HEK293 (cell line): Measurements from ENCODE around the gene KIAA0753.

Experiments used
- FEZF1 ChIP-seq: fragments of 450-650 bp; formaldehyde crosslinking; IDR thresholded peaks from 2 replicates; pipeline ENCODE4 v1.5.1; 2016; ENCODE audit warnings: missing biosample characterization, missing genetic modification characterization
- GLI4 ChIP-seq: fragments of 450-650 bp; formaldehyde crosslinking; IDR thresholded peaks from 2 replicates; pipeline ENCODE4 v1.5.1; 2016; ENCODE audit warnings: missing biosample characterization, missing genetic modification characterization
- KLF9 ChIP-seq: fragments of 450-650 bp; formaldehyde crosslinking; IDR thresholded peaks from 2 replicates; pipeline ENCODE4 v1.5.1; 2016; ENCODE audit warnings: missing biosample characterization, missing genetic modification characterization, low read depth
- MYNN ChIP-seq: fragments of 450-650 bp; formaldehyde crosslinking; IDR thresholded peaks from 2 replicates; pipeline ENCODE4 v1.5.1; 2016; ENCODE audit warnings: missing biosample characterization, missing genetic modification characterization, borderline replicate concordance
- REPIN1 ChIP-seq: fragments of 450-650 bp; formaldehyde crosslinking; IDR thresholded peaks from 2 replicates; pipeline ENCODE4 v1.5.1; 2017; ENCODE audit warnings: missing biosample characterization, missing genetic modification characterization, low read depth
- SP7 ChIP-seq: fragments of 450-650 bp; formaldehyde crosslinking; IDR thresholded peaks from 2 replicates; pipeline ENCODE4 v1.5.1; 2016; ENCODE audit warnings: missing biosample characterization, missing genetic modification characterization
- WT1 ChIP-seq: fragments of 450-650 bp; formaldehyde crosslinking; IDR thresholded peaks from 2 replicates; pipeline ENCODE4 v1.5.1; 2016; ENCODE audit warnings: missing biosample characterization, missing genetic modification characterization
- ZNF169 ChIP-seq: fragments of 450-650 bp; formaldehyde crosslinking; IDR thresholded peaks from 2 replicates; pipeline ENCODE4 v1.5.1; 2016; ENCODE audit warnings: missing biosample characterization, missing genetic modification characterization
- ZNF174 ChIP-seq: fragments of 450-650 bp; formaldehyde crosslinking; IDR thresholded peaks from 2 replicates; pipeline ENCODE4 v1.5.0; 2017; ENCODE audit warnings: missing biosample characterization, mild to moderate bottlenecking, missing genetic modification characterization
- ZNF610 ChIP-seq: fragments of 450-650 bp; formaldehyde crosslinking; IDR thresholded peaks from 2 replicates; pipeline ENCODE4 v1.5.1; 2016; ENCODE audit warnings: missing biosample characterization, missing genetic modification characterization, borderline replicate concordance
- ZNF623 ChIP-seq: fragments of 450-650 bp; formaldehyde crosslinking; IDR thresholded peaks from 2 replicates; pipeline ENCODE4 v1.5.1; 2016; ENCODE audit warnings: missing biosample characterization, missing genetic modification characterization
- TF ChIP-seq, protein P1 (sequence below): fragments of 450-650 bp; formaldehyde crosslinking; IDR thresholded peaks from 2 replicates; pipeline ENCODE4 v1.5.1; 2016; ENCODE audit warnings: missing biosample characterization, missing genetic modification characterization
- TF ChIP-seq, protein P2 (sequence below): sonication (generic); formaldehyde crosslinking; IDR thresholded peaks from 2 replicates; pipeline ENCODE4 v1.8.1; 2022; ENCODE audit warnings: mild to moderate bottlenecking, moderate library complexity, missing genetic modification reagents

DNA sequence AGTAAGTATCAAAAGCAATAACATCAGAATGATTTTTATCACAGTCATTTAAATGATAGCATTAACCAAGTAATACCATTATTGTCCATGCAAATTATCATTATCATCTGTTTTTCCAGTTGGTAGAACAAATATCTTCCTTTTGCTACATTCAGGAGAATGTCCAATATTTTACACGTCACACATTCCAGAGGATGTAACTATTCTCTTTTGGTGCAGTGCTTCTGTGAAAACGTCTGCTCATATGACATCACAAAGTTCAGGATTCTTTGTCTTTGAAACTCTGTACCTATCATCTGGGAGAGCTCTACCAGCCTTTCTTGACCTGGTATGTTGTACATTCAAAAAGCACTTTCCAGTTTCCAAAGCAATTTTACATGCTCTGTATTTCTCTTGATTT, 44.0 kb downstream of the KIAA0753 start:
- no peak for TF ChIP-seq ZNF169
- TF ChIP-seq ZNF174, result no peak
- TF ChIP-seq, protein P1, sequence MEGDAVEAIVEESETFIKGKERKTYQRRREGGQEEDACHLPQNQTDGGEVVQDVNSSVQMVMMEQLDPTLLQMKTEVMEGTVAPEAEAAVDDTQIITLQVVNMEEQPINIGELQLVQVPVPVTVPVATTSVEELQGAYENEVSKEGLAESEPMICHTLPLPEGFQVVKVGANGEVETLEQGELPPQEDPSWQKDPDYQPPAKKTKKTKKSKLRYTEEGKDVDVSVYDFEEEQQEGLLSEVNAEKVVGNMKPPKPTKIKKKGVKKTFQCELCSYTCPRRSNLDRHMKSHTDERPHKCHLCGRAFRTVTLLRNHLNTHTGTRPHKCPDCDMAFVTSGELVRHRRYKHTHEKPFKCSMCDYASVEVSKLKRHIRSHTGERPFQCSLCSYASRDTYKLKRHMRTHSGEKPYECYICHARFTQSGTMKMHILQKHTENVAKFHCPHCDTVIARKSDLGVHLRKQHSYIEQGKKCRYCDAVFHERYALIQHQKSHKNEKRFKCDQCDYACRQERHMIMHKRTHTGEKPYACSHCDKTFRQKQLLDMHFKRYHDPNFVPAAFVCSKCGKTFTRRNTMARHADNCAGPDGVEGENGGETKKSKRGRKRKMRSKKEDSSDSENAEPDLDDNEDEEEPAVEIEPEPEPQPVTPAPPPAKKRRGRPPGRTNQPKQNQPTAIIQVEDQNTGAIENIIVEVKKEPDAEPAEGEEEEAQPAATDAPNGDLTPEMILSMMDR (tag by site-specific recombination), result no peak
- TF ChIP-seq ZNF610, result no peak
- no peak for TF ChIP-seq MYNN (tag by site-specific recombination)
- TF ChIP-seq, protein P2, sequence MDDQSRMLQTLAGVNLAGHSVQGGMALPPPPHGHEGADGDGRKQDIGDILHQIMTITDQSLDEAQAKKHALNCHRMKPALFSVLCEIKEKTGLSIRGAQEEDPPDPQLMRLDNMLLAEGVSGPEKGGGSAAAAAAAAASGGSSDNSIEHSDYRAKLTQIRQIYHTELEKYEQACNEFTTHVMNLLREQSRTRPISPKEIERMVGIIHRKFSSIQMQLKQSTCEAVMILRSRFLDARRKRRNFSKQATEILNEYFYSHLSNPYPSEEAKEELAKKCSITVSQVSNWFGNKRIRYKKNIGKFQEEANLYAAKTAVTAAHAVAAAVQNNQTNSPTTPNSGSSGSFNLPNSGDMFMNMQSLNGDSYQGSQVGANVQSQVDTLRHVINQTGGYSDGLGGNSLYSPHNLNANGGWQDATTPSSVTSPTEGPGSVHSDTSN (CRISPR knock-in tag), result no peak
- no peak for TF ChIP-seq WT1 (tag by site-specific recombination)
- no peak for TF ChIP-seq REPIN1 (tag by site-specific recombination)
- no peak for TF ChIP-seq SP7 (tag by site-specific recombination)
- TF ChIP-seq ZNF623 (tag by site-specific recombination), result no peak
- no peak for TF ChIP-seq GLI4 (tag by site-specific recombination)
- TF ChIP-seq KLF9 (tag by site-specific recombination), result no peak
- TF ChIP-seq FEZF1 (tag by site-specific recombination), result no peak
